ENCODE results near the gene PTGES. TPM values are rescaled to one million over a fixed set of nuclear protein-coding genes. Genes with fewer than 3 reads are reported as not detected.

The PTGES gene
- total RNA-seq, 1 donor from 2014 or later = 0.40 TPM

- DNase-seq (ENCODE audit: low read depth in 2 of 2) = no peak
Observed at GRCh38 chr9:129693741-129694140, 59.1 kb downstream of the PTGES start.

GRCh38 chr9:129692534-129692933 lies 60.3 kb downstream of the PTGES start:
- no peak for DNase-seq (ENCODE audit: low read depth in 2 of 2)

Other genes with a start within 250 kb of the PTGES start
- gene C9orf50, start 131.9 kb downstream of the PTGES start, total RNA-seq = not detected in 2 replicates
- gene NTMT1, start 126.9 kb downstream of the PTGES start, total RNA-seq = 19.4 and 22.4 TPM in 2 replicates
- gene ASB6, start 110.9 kb downstream of the PTGES start, total RNA-seq = 9.6 and 13.5 TPM in 2 replicates
- 0.20 and 0.44 TPM in 2 replicates for gene PRRX2, start 87.4 kb downstream of the PTGES start, total RNA-seq
- 13.9 and 19.8 TPM in 2 replicates for gene TOR1B, start 50.1 kb upstream of the PTGES start, total RNA-seq
- gene TOR1A, start 71.1 kb upstream of the PTGES start, total RNA-seq = 26.8 and 32.7 TPM in 2 replicates
- 21.6 and 36.5 TPM in 2 replicates for gene C9orf78, start 82.2 kb upstream of the PTGES start, total RNA-seq
- 5.4 and 8.9 TPM in 2 replicates for gene USP20, start 82.4 kb upstream of the PTGES start, total RNA-seq